HEK293T (cell line): Measurements from ENCODE around the gene GALNT12.

Source experiments
- ARNT ChIP-seq: fragments of 450-650 bp; IDR thresholded peaks from 2 replicates; pipeline ENCODE4 v1.6.1; 2017; ENCODE audit warnings: mild to moderate bottlenecking
- BHLHE40 ChIP-seq: fragments of 450-650 bp; IDR thresholded peaks from 2 replicates; pipeline ENCODE4 v1.6.1; 2016; ENCODE audit warnings: mild to moderate bottlenecking, moderate library complexity, borderline replicate concordance
- CTBP1 ChIP-seq: fragments of 450-650 bp; IDR thresholded peaks from 2 replicates; pipeline ENCODE4 v1.6.1; 2016; ENCODE audit warnings: borderline replicate concordance
- ELF4 ChIP-seq: fragments of 450-650 bp; IDR thresholded peaks from 2 replicates; pipeline ENCODE4 v1.6.1; 2017; ENCODE audit warnings: antibody characterized with exemption
- FOXK2 ChIP-seq: fragments of 450-650 bp; IDR thresholded peaks from 2 replicates; pipeline ENCODE4 v1.6.1; 2016; ENCODE audit warnings: mild to moderate bottlenecking
- FOXM1 ChIP-seq: fragments of 450-650 bp; IDR thresholded peaks from 2 replicates; pipeline ENCODE4 v1.6.1; 2017; ENCODE audit warnings: mild to moderate bottlenecking, borderline replicate concordance
- NFRKB ChIP-seq: fragments of 450-650 bp; IDR thresholded peaks from 2 replicates; pipeline ENCODE4 v1.6.1; 2016; ENCODE audit warnings: mild to moderate bottlenecking, moderate library complexity
- SP1 ChIP-seq: fragments of 450-650 bp; IDR thresholded peaks from 2 replicates; pipeline ENCODE4 v1.6.1; 2017
- SUZ12 ChIP-seq: fragments of 450-650 bp; IDR thresholded peaks from 2 replicates; pipeline ENCODE4 v1.6.1; 2016; ENCODE audit warnings: mild to moderate bottlenecking
- TARDBP ChIP-seq: fragments of 450-650 bp; IDR thresholded peaks from 2 replicates; pipeline ENCODE4 v1.6.1; 2016
- ZNF384 ChIP-seq: fragments of 450-650 bp; IDR thresholded peaks from 2 replicates; pipeline ENCODE4 v1.6.1; 2016

- TF ChIP-seq SP1 = no peak
- no peak for TF ChIP-seq BHLHE40
- no peak for TF ChIP-seq ZNF384
- no peak for TF ChIP-seq TARDBP
- TF ChIP-seq FOXM1 = no peak
- no peak for TF ChIP-seq CTBP1
- no peak for TF ChIP-seq SUZ12
- TF ChIP-seq NFRKB = no peak
- no peak for TF ChIP-seq ELF4
- no peak for TF ChIP-seq FOXK2
- no peak for TF ChIP-seq ARNT
Measured at GRCh38 chr9:98899408-98900056, 92.1 kb downstream of the GALNT12 start.
